ENCODE measurements around the gene HSD11B2. TPM values are rescaled to one million over a fixed set of nuclear protein-coding genes. Genes with fewer than 3 reads are reported as not detected.

Gene HSD11B2
- total RNA-seq, 1 experiment from 2014 or later, result 33.4 TPM

- TF ChIP-seq IRF2 (CRISPR knock-in tag; IDR thresholded peaks at IDR 0.05; ENCODE audit: borderline replicate concordance, low read depth), result no peak
- no peak for TF ChIP-seq FOXP4 (CRISPR knock-in tag; IDR thresholded peaks at IDR 0.05)
- no peak for TF ChIP-seq E2F5 (CRISPR knock-in tag; IDR thresholded peaks at IDR 0.05)
- no peak for TF ChIP-seq HMGA2 (CRISPR knock-in tag; IDR thresholded peaks at IDR 0.05)
- no peak for TF ChIP-seq AR (CRISPR knock-in tag; IDR thresholded peaks at IDR 0.05)
- TF ChIP-seq ATF2 (CRISPR knock-in tag; IDR thresholded peaks at IDR 0.05; ENCODE audit: borderline replicate concordance, low read depth), result no peak
- no peak for TF ChIP-seq ZSCAN18 (CRISPR knock-in tag; IDR thresholded peaks at IDR 0.05)
- no peak for TF ChIP-seq ZNF317 (CRISPR knock-in tag; IDR thresholded peaks at IDR 0.05; ENCODE audit: borderline replicate concordance, low read depth)
- TF ChIP-seq ZBTB43 (CRISPR knock-in tag; IDR thresholded peaks at IDR 0.05), result no peak
- no peak for TF ChIP-seq ZNF219 (CRISPR knock-in tag; IDR thresholded peaks at IDR 0.05; ENCODE audit: borderline replicate concordance)
These were observed 23.2 kb downstream of the HSD11B2 start (continued) for GRCh38 chr16:67454104-67454503.

- POLR2A ChIA-PET, result interaction anchor here (0.5 kb wide), 1 partner anchor 1301 kb away, joined by 3 read pairs; no protein-coding TSS in a partner anchor
- no peak overlapping the region for H3K4me3 Mint-ChIP-seq
- H3K27ac Mint-ChIP-seq, result no peak overlapping the region
- CTCF ChIA-PET, result interaction anchor here (2.5 to 2.9 kb wide), 3 partner anchors 9 to 169 kb away, joined by 10 to 52 read pairs (median 22); no protein-coding TSS in a partner anchor
- no peaks in the 10 kb centered on the region; the same call in 1 of the 2 replicates for H3K27me3 Mint-ChIP-seq (ENCODE audit: low read depth)
- DNase-seq (ENCODE audit: low spot score) (no peak), ATAC-seq (no peak)
- no peaks in the 10 kb centered on the region for H3K9me3 Mint-ChIP-seq
- no peak for TF ChIP-seq KAT7 (CRISPR knock-in tag; IDR thresholded peaks at IDR 0.05; ENCODE audit: borderline replicate concordance)
- no peak for TF ChIP-seq ZBTB43 (CRISPR knock-in tag; IDR thresholded peaks at IDR 0.05)
- no peak for TF ChIP-seq ZNF138 (CRISPR knock-in tag; conservative IDR thresholded peaks at IDR 0.05)
- TF ChIP-seq ZNF425 (CRISPR knock-in tag; conservative IDR thresholded peaks at IDR 0.05), result no peak
- no peaks in the 10 kb centered on the region for H3K36me3 Mint-ChIP-seq
- H3K4me1 Mint-ChIP-seq, result 0 out of 2 replicates have a peak, but pooled peaks cover 5% of the 10 kb centered on the region
These were observed 23.9 kb downstream of the HSD11B2 start for GRCh38 chr16:67454852-67455251.
